Stomach (tissue), 19 donors: ENCODE measurements around the gene UBE2C. TPM values are rescaled to one million over a fixed set of nuclear protein-coding genes. Genes with fewer than 3 reads are reported as not detected.
A peak's percentile ranks its signal among the peaks of the same experiment; 100 is the strongest.
"Not testable (repeated sequence)": the region's sequence is repeated elsewhere in the genome, so short reads cannot be mapped to it uniquely, and the experiment has no call there.

Experiments used
- DNase-seq, 2 donors: peaks; one replicate each; pipeline versions ENCODE4 v3.0.0 to v3.0.0-alpha.2; 2013 to 2019
- H3K27ac ChIP-seq, 5 donors: fragments of 200-600 bp in 4 of 5; sonication (generic) in 4 of 5; one replicate each; pipeline ENCODE4 v1.5.1; 2013 to 2019; ENCODE audit warnings: mild to moderate bottlenecking in 1 of 5, moderate library complexity in 1 of 5
- H3K27me3 ChIP-seq, 3 donors: fragments of 200-600 bp; sonication (generic); one replicate each; pipeline ENCODE4 v1.5.1; 2017 to 2019; ENCODE audit warnings: mixed run types in 1 of 3
- H3K36me3 ChIP-seq, 4 donors: fragments of 200-600 bp; sonication (generic); 1 replicate in 3 of 4; 2 replicates in 1 of 4; pipeline ENCODE4 v1.5.1; 2016 to 2019
- H3K4me1 ChIP-seq, 4 donors: fragments of 200-600 bp; sonication (generic); one replicate each; pipeline ENCODE4 v1.5.1; 2016 to 2019
- H3K4me3 ChIP-seq, 4 donors: fragments of 200-600 bp; sonication (generic) in 3 of 4; one replicate each; pipeline ENCODE4 v1.5.1; 2016 to 2019; ENCODE audit warnings: mild to moderate bottlenecking in 1 of 4
- H3K9me3 ChIP-seq, 4 donors: fragments of 200-600 bp; sonication (generic); one replicate each; pipeline ENCODE4 v1.5.1; 2016 to 2019
- CTCF ChIP-seq, 7 experiments: fragments of 450-650 bp in 4 of 7; fragments of 200-600 bp in 3 of 7; sonication (generic) in 3 of 7; IDR thresholded peaks; one replicate each; pipeline ENCODE4 v1.5.1; 2016 to 2019; ENCODE audit warnings: antibody characterized with exemption in 7 of 7, control low read depth in 2 of 7, mild to moderate bottlenecking in 1 of 7
- EP300 ChIP-seq: sonication (generic); formaldehyde crosslinking; IDR thresholded peaks from one replicate; pipeline ENCODE4 v1.6.1; 2017; ENCODE audit warnings: antibody characterized with exemption
- POLR2A ChIP-seq, 4 donors: fragments of 450-650 bp; IDR thresholded peaks; one replicate each; pipeline ENCODE4 v1.6.1; 2016; ENCODE audit warnings: antibody characterized with exemption in 4 of 4, control low read depth in 2 of 4, mild to moderate bottlenecking in 1 of 4, moderate library complexity in 1 of 4
- POLR2AphosphoS5 ChIP-seq, 3 donors: sonication (generic); formaldehyde crosslinking; IDR thresholded peaks; one replicate each; pipeline ENCODE4 v1.6.1; 2016; ENCODE audit warnings: antibody characterized with exemption in 3 of 3
- WGBS, 5 donors: extraction: QIAGEN DNeasy Blood & Tissue Kit in 3 of 5; methylation state at CpG; one replicate each; pipeline versions ENCODE4 v1.1.5 to v1.1.7; 2013 to 2018; 5-methylcytosine and 5-hydroxymethylcytosine counted together
- intact Hi-C: fragments of 100-400 bp; cut with DNase I; formaldehyde crosslinking; loops from one replicate; pipeline ENCODE4 v1.15.1; 2023; ENCODE audit warnings: low total_unique reads
- long read RNA-seq, 10 donors: transcript quantifications; one replicate each; lab custom pipeline, GENCODE V29; 2026
- polyA plus RNA-seq, 3 donors: library from polyadenylated mRNA; stranded (reverse); fragments of 200-250 nt; gene quantifications; one replicate each; pipeline ENCODE4 v1.2.3, GENCODE V29; 2013
- total RNA-seq, 5 donors: library from RNA; depleted of rRNA; stranded (reverse); fragments of >200 nt; gene quantifications; one replicate each; pipeline versions ENCODE4 v1.1.0 to v1.2.3, GENCODE V29; 2014 to 2016
- donor health status: healthy with polysubstance abuse.
- donor health status: Bipolar disorder and iron deficiency.
- donor health status: healthy.

Gene UBE2C
- total RNA-seq (10 to 100 TPM in 4 of 5 donors, not detected in 1; 10.5 to 37.5 (median 13.4) TPM), polyA plus RNA-seq (10 to 100 TPM; 13.1 to 72.2 (median 39.0) TPM)
- long read RNA-seq, donor 1, transcript UBE2C-204 (6 exons, 850 nt): major isoform, 8 of 8 reads
- long read RNA-seq, donor 1, partial matches to known transcripts: 0 of 8 reads
- long read RNA-seq, donor 1, other reads (novel, unspliced or antisense): 0 of 8 reads
- long read RNA-seq, donor 2, transcript UBE2C-204 (6 exons, 850 nt): major isoform, 14 of 14 reads
- long read RNA-seq, donor 2, partial matches to known transcripts: 0 of 14 reads
- long read RNA-seq, donor 2, other reads (novel, unspliced or antisense): 0 of 14 reads
- long read RNA-seq, donor 3, transcript UBE2C-204 (6 exons, 850 nt): major isoform, 8 of 8 reads
- long read RNA-seq, donor 3, partial matches to known transcripts: 0 of 8 reads
- long read RNA-seq, donor 3, other reads (novel, unspliced or antisense): 0 of 8 reads
- long read RNA-seq, donor 4, partial matches to known transcripts: 0 of 1 reads
- long read RNA-seq, donor 4, other reads (novel, unspliced or antisense): 0 of 1 reads
- long read RNA-seq, donor 5, transcript UBE2C-204 (6 exons, 850 nt): major isoform, 20 of 26 reads
- long read RNA-seq, donor 5, partial matches to known transcripts: 5 of 26 reads
- long read RNA-seq, donor 5, other reads (novel, unspliced or antisense): 0 of 26 reads
- long read RNA-seq, donor 6, transcript UBE2C-204 (6 exons, 850 nt): major isoform, 19 of 26 reads
- long read RNA-seq, donor 6, partial matches to known transcripts: 5 of 26 reads
- long read RNA-seq, donor 6, other reads (novel, unspliced or antisense): 0 of 26 reads
- long read RNA-seq, donor 7, transcript UBE2C-204 (6 exons, 850 nt): major isoform, 19 of 22 reads
- long read RNA-seq, donor 7, partial matches to known transcripts: 0 of 22 reads
- long read RNA-seq, donor 7, other reads (novel, unspliced or antisense): 0 of 22 reads
- long read RNA-seq, donor 8, transcript UBE2C-204 (6 exons, 850 nt): major isoform, 21 of 44 reads
- long read RNA-seq, donor 8, partial matches to known transcripts: 6 of 44 reads
- long read RNA-seq, donor 8, other reads (novel, unspliced or antisense): 15 of 44 reads
- long read RNA-seq, donor 9, transcript UBE2C-204 (6 exons, 850 nt): major isoform, 12 of 30 reads
- long read RNA-seq, donor 9, partial matches to known transcripts: 17 of 30 reads
- long read RNA-seq, donor 9, other reads (novel, unspliced or antisense): 0 of 30 reads
- long read RNA-seq, donor 10, partial matches to known transcripts: 0 of 2 reads
- long read RNA-seq, donor 10, other reads (novel, unspliced or antisense): 0 of 2 reads

GRCh38 chr20:45812157-45813005 lies at the start of gene UBE2C:
UBE2C (plus strand) TSS chr20:45812644; CDS start chr20:45812696, 52 bp downstream.
- peaks cover 37 to 43% (median 42%) of the 10 kb centered on the region in 4 donors for H3K36me3 ChIP-seq
- no peaks in the 10 kb centered on the region for H3K27me3 ChIP-seq
- no peak for TF ChIP-seq CTCF (IDR thresholded peaks at IDR 0.05)
- peak; percentile 6 to 84 (median 31) for TF ChIP-seq POLR2AphosphoS5 (IDR thresholded peaks at IDR 0.05)
- H3K9me3 ChIP-seq: no peaks in the 10 kb centered on the region
- H3K4me3 ChIP-seq: peak within 1 kb of the TSS; percentile 53 to 82 (median 66)
- peak; percentile 98 to 100 for DNase-seq
- WGBS, 5 donors: 1% methylated on average over 38 to 65 of the region's 65 CpGs
- H3K4me1 ChIP-seq: peaks cover 6 to 30% (median 15%) of the 10 kb centered on the region in 4 donors
- peak within 1 kb of the TSS; percentile 39 to 73 (median 56) for H3K27ac ChIP-seq
- intact Hi-C loops: loop anchor here (10.0 kb wide), 1 partner anchor 152 kb away; no protein-coding TSS in a partner anchor

- H3K9me3 ChIP-seq, H3K36me3 ChIP-seq, H3K27ac ChIP-seq, H3K4me1 ChIP-seq, H3K27me3 ChIP-seq, DNase-seq, intact Hi-C loops, H3K4me3 ChIP-seq: not testable (repeated sequence)
- 79 to 88% (median 87%) methylated on average over 13 of the region's 13 CpGs for WGBS, 5 donors
Measured at GRCh38 chr20:45764618-45765282, 47.7 kb upstream of the UBE2C start.

GRCh38 chr20:45765307-45765875 lies 47.1 kb upstream of the UBE2C start:
- WGBS, 5 donors: 74 to 83% (median 77%) methylated on average over 4 of the region's 4 CpGs
- no peaks in the 10 kb centered on the region for H3K36me3 ChIP-seq
- intact Hi-C loops: no loop called here
- H3K9me3 ChIP-seq: no peaks in the 10 kb centered on the region
- no peak overlapping the region for H3K27ac ChIP-seq
- H3K4me3 ChIP-seq: no peak overlapping the region
- no peaks in the 10 kb centered on the region for H3K4me1 ChIP-seq
- TF ChIP-seq CTCF (IDR thresholded peaks at IDR 0.05) (no peak), POLR2A (IDR thresholded peaks at IDR 0.05) (no peak), EP300 (no peak), POLR2AphosphoS5 (IDR thresholded peaks at IDR 0.05) (no peak)
- no peaks in the 10 kb centered on the region for H3K27me3 ChIP-seq
- DNase-seq: no peak
